Measurements from ENCODE around the gene M6PR. TPM values are rescaled to one million over a fixed set of nuclear protein-coding genes. Genes with fewer than 3 reads are reported as not detected.
"Not testable (repeated sequence)": the region's sequence is repeated elsewhere in the genome, so short reads cannot be mapped to it uniquely, and the experiment has no call there.

The M6PR gene
- total RNA-seq, 3 donors from 2014 or later (not counting 1 experiment from before 2014, with no cell fraction given) = 245 to 270 (median 255) TPM

DNA sequence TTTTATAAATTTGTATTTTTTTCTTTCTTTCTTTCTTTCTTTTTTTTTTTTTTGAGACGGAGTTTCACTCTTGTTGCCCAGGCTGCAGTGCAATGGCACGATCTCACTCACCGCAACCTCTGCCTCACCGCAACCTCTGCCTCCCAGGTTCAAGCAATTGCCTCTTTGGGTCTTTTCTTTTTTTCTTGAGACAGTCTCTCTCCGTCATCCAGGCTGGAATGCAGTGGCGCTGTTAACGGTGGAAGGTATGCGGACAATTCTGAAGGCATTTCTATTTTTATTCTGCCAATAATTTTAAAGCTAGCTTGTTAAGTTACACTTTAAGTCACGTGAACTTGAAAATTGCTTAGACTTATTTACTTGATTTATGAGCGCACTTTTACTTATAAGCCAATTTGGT lies 43.9 kb downstream of the M6PR start:
- no peak for DNase-seq
- Mint-ChIP-seq H3K4me1 (peaks cover 0 to 5% of the 10 kb centered on the region in 2 donors), H3K9me3 (no peaks in the 10 kb centered on the region), H3K27me3 (ENCODE audit: low read depth in 2 of 2) (peaks cover 8 to 10% of the 10 kb centered on the region in 2 donors), H3K36me3 (no peaks in the 10 kb centered on the region), H3K27ac (no peak overlapping the region), H3K4me3 (no peak overlapping the region)
- H3K9me3 ChIP-seq (ENCODE audit: control insufficient read depth, insufficient read depth, low read length) = no peaks in the 10 kb centered on the region
- intact Hi-C loops (cut with micrococcal nuclease) = no loop called here
- no peak for ATAC-seq
- no peak overlapping the region for H3K4me3 ChIP-seq (ENCODE audit: low read length)
- H3K4me1 ChIP-seq (ENCODE audit: control insufficient read depth, insufficient read depth, low read length) = no peaks in the 10 kb centered on the region
- no peaks in the 10 kb centered on the region for H3K36me3 ChIP-seq (ENCODE audit: control insufficient read depth, insufficient read depth, low read length)
- no peak for TF ChIP-seq CTCF (IDR thresholded peaks at IDR 0.05)
- H3K27me3 ChIP-seq (ENCODE audit: control insufficient read depth, insufficient read depth, low read length) = no peaks in the 10 kb centered on the region
- no peak overlapping the region for H3K27ac ChIP-seq (ENCODE audit: low read length)
- 97% methylated on average over 8 of the region's 10 CpGs for WGBS (ENCODE audit: insufficient coverage)

- Histone ChIP-seq H3K27me3 (ENCODE audit: control insufficient read depth, insufficient read depth, low read length) (no peaks in the 10 kb centered on the region), H3K9me3 (ENCODE audit: control insufficient read depth, insufficient read depth, low read length) (no peaks in the 10 kb centered on the region), H3K4me1 (ENCODE audit: control insufficient read depth, insufficient read depth, low read length) (no peaks in the 10 kb centered on the region), H3K4me3 (ENCODE audit: low read length) (no peak overlapping the region), H3K36me3 (ENCODE audit: control insufficient read depth, insufficient read depth, low read length) (no peaks in the 10 kb centered on the region), H3K27ac (ENCODE audit: low read length) (no peak overlapping the region)
- TF ChIP-seq CTCF (IDR thresholded peaks at IDR 0.05) = no peak
- no peak for DNase-seq
- peaks cover 0 to 5% of the 10 kb centered on the region in 2 donors for H3K4me1 Mint-ChIP-seq
- H3K9me3 Mint-ChIP-seq = no peaks in the 10 kb centered on the region
- no peak overlapping the region for H3K27ac Mint-ChIP-seq
- no peaks in the 10 kb centered on the region for H3K36me3 Mint-ChIP-seq
- no peak for ATAC-seq
- no peak overlapping the region for H3K4me3 Mint-ChIP-seq
- peaks cover 8 to 10% of the 10 kb centered on the region in 2 donors for H3K27me3 Mint-ChIP-seq (ENCODE audit: low read depth in 2 of 2)
- intact Hi-C loops (cut with micrococcal nuclease) = no loop called here
These were observed 44.8 kb downstream of the M6PR start for GRCh38 chr12:8904665-8905064.

GRCh38 chr12:8903646-8904045 lies 45.8 kb downstream of the M6PR start:
- no peak overlapping the region for H3K27ac Mint-ChIP-seq
- no peak overlapping the region for H3K4me3 Mint-ChIP-seq
- H3K4me1 Mint-ChIP-seq = peaks cover 0 to 5% of the 10 kb centered on the region in 2 donors
- no peak for TF ChIP-seq CTCF (IDR thresholded peaks at IDR 0.05)
- intact Hi-C loops (cut with micrococcal nuclease) = no loop called here
- no peak for ATAC-seq
- Histone ChIP-seq H3K4me3 (ENCODE audit: low read length) (no peak overlapping the region), H3K9me3 (ENCODE audit: control insufficient read depth, insufficient read depth, low read length) (no peaks in the 10 kb centered on the region), H3K27me3 (ENCODE audit: control insufficient read depth, insufficient read depth, low read length) (no peaks in the 10 kb centered on the region), H3K4me1 (ENCODE audit: control insufficient read depth, insufficient read depth, low read length) (no peaks in the 10 kb centered on the region), H3K27ac (ENCODE audit: low read length) (no peak overlapping the region), H3K36me3 (ENCODE audit: control insufficient read depth, insufficient read depth, low read length) (no peaks in the 10 kb centered on the region)
- WGBS (ENCODE audit: insufficient coverage) = 84% methylated on average over 3 of the region's 3 CpGs
- peaks cover 8 to 10% of the 10 kb centered on the region in 2 donors for H3K27me3 Mint-ChIP-seq (ENCODE audit: low read depth in 2 of 2)
- H3K9me3 Mint-ChIP-seq = no peaks in the 10 kb centered on the region
- no peak for DNase-seq
- no peaks in the 10 kb centered on the region for H3K36me3 Mint-ChIP-seq

DNA sequence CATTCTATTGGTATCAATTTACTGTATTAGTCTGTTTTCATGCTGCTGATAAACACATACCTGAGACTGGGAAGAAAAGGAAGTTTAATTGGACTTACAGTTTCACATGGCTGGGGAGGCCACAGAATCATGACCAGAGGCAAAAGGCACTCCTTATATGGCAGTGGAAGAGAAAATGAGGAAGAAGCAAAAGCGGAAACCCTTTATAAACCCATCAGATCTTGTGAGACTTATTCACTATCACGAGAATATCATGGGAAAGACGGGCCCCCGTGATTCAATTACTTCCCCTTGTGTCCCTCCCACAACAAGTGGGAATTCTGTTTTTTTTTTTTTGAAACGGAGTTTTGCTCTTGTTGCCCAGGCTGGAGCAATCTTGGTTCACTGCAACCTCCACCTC lies 46.7 kb downstream of the M6PR start:
- H3K27ac ChIP-seq (ENCODE audit: low read length); H3K9me3 Mint-ChIP-seq; H3K27ac Mint-ChIP-seq; intact Hi-C loops (cut with micrococcal nuclease); H3K4me3 ChIP-seq (ENCODE audit: low read length); ATAC-seq; H3K4me3 Mint-ChIP-seq; H3K9me3 ChIP-seq (ENCODE audit: control insufficient read depth, insufficient read depth, low read length); H3K36me3 ChIP-seq (ENCODE audit: control insufficient read depth, insufficient read depth, low read length); H3K27me3 ChIP-seq (ENCODE audit: control insufficient read depth, insufficient read depth, low read length); H3K4me1 ChIP-seq (ENCODE audit: control insufficient read depth, insufficient read depth, low read length); H3K4me1 Mint-ChIP-seq; DNase-seq; H3K36me3 Mint-ChIP-seq: not testable (repeated sequence)
- WGBS (ENCODE audit: insufficient coverage) = 23% methylated on average over 5 of the region's 5 CpGs
- peaks cover 8 to 10% of the 10 kb centered on the region in 2 donors for H3K27me3 Mint-ChIP-seq (ENCODE audit: low read depth in 2 of 2)
